WTC11 (cell line): Measurements from ENCODE around the gene FRMD4B. TPM values are rescaled to one million over a fixed set of nuclear protein-coding genes. Genes with fewer than 3 reads are reported as not detected.

Source experiments
- ATAC-seq: fragments of 200-7000 bp; cut with Tn5 transposase; 2 replicates; pipeline ENCODE4 v1.10.0; 2021; ENCODE audit warnings: mild to moderate bottlenecking, moderate library complexity
- CTCF ChIA-PET: fragments of 300-600 bp; sonication (Branson Sonifier 250); formaldehyde crosslinking; loops from one replicate; lab custom pipeline; 2021; ENCODE audit warnings: antibody characterized with exemption; lab: Charles Lee
- POLR2A ChIA-PET: fragments of 350-600 bp; sonication (Branson Sonifier 250); formaldehyde crosslinking; loops from one replicate; lab custom pipeline; 2021; ENCODE audit warnings: antibody characterized with exemption; lab: Charles Lee
- DNase-seq: peaks from one replicate; pipeline ENCODE4 v3.0.0; 2021; ENCODE audit warnings: low spot score
- H3K27ac Mint-ChIP-seq: 2 replicates; pipeline ENCODE4 v1.8.0; 2021; ENCODE audit warnings: mixed read lengths
- H3K27me3 Mint-ChIP-seq: 2 replicates; pipeline ENCODE4 v1.8.0; 2021; ENCODE audit warnings: low read depth, mild to moderate bottlenecking, moderate library complexity, mixed read lengths
- H3K36me3 Mint-ChIP-seq: 2 replicates; pipeline ENCODE4 v1.8.0; 2021; ENCODE audit warnings: mixed read lengths
- H3K4me1 Mint-ChIP-seq: 2 replicates; pipeline ENCODE4 v1.8.0; 2022; ENCODE audit warnings: mixed read lengths
- H3K4me3 Mint-ChIP-seq: 2 replicates; pipeline ENCODE4 v1.8.0; 2021; ENCODE audit warnings: mild to moderate bottlenecking, moderate library complexity, mixed read lengths
- H3K9me3 Mint-ChIP-seq: 2 replicates; pipeline ENCODE4 v1.8.0; 2021; ENCODE audit warnings: mixed read lengths
- ATF1 ChIP-seq: sonication (generic); formaldehyde crosslinking; IDR thresholded peaks from 2 replicates; pipeline ENCODE4 v1.8.1; 2023; ENCODE audit warnings: mild to moderate bottlenecking, moderate library complexity, missing genetic modification reagents
- E2F1 ChIP-seq: sonication (generic); formaldehyde crosslinking; IDR thresholded peaks from 2 replicates; pipeline ENCODE4 v1.8.0; 2022; ENCODE audit warnings: mild to moderate bottlenecking, missing genetic modification reagents
- E2F5 ChIP-seq: sonication (generic); formaldehyde crosslinking; IDR thresholded peaks from 2 replicates; pipeline ENCODE4 v1.8.1; 2022; ENCODE audit warnings: mild to moderate bottlenecking, moderate library complexity, missing genetic modification reagents
- FOXK1 ChIP-seq: sonication (generic); formaldehyde crosslinking; IDR thresholded peaks from 2 replicates; pipeline ENCODE4 v1.8.0; 2022; ENCODE audit warnings: mild to moderate bottlenecking, moderate library complexity, missing genetic modification reagents
- GABPB1 ChIP-seq: sonication (generic); formaldehyde crosslinking; IDR thresholded peaks from 2 replicates; pipeline ENCODE4 v1.8.1; 2023; ENCODE audit warnings: mild to moderate bottlenecking, missing genetic modification reagents
- GTF2I ChIP-seq: fragments of 250-450 bp; sonication (Bioruptor Pico); conservative IDR thresholded peaks from 2 replicates; pipeline ENCODE4 v1.4.0; 2021; ENCODE audit warnings: mild to moderate bottlenecking
- HMGXB4 ChIP-seq: sonication (generic); formaldehyde crosslinking; IDR thresholded peaks from 2 replicates; pipeline ENCODE4 v1.8.1; 2023; ENCODE audit warnings: mild to moderate bottlenecking, moderate library complexity, missing genetic modification reagents
- MXD4 ChIP-seq: fragments of 250-450 bp; sonication (Bioruptor Pico); IDR thresholded peaks from 2 replicates; pipeline ENCODE4 v1.8.0; 2021; ENCODE audit warnings: mild to moderate bottlenecking, moderate library complexity, borderline replicate concordance
- NR3C1 ChIP-seq: sonication (generic); formaldehyde crosslinking; conservative IDR thresholded peaks from 2 replicates; pipeline ENCODE4 v1.8.1; 2023; ENCODE audit warnings: low read depth, mild to moderate bottlenecking, missing genetic modification reagents
- RELA ChIP-seq: sonication (generic); formaldehyde crosslinking; IDR thresholded peaks from 2 replicates; pipeline ENCODE4 v1.8.1; 2022; ENCODE audit warnings: missing genetic modification reagents, mild to moderate bottlenecking, borderline replicate concordance
- ZBTB21 ChIP-seq: sonication (generic); formaldehyde crosslinking; IDR thresholded peaks from 2 replicates; pipeline ENCODE4 v1.8.1; 2023; ENCODE audit warnings: mild to moderate bottlenecking, missing genetic modification reagents, borderline replicate concordance
- ZNF281 ChIP-seq: sonication (generic); formaldehyde crosslinking; IDR thresholded peaks from 2 replicates; pipeline ENCODE4 v1.8.0; 2023; ENCODE audit warnings: mild to moderate bottlenecking, missing genetic modification reagents
- ZNF671 ChIP-seq: fragments of 250-450 bp; sonication (Bioruptor Pico); IDR thresholded peaks from 2 replicates; pipeline ENCODE4 v1.8.0; 2021; ENCODE audit warnings: mild to moderate bottlenecking
- total RNA-seq: library from RNA; stranded (reverse); gene quantifications from 3 replicates; pipeline ENCODE4 v1.2.3, GENCODE V29; 2021
- TF ChIP-seq, protein P1 (sequence below): sonication (generic); formaldehyde crosslinking; IDR thresholded peaks from 2 replicates; pipeline ENCODE4 v1.8.1; 2022; ENCODE audit warnings: low read depth, mild to moderate bottlenecking, moderate library complexity, missing genetic modification reagents, borderline replicate concordance
- TF ChIP-seq, protein P2 (sequence below): fragments of 250-450 bp; sonication (Bioruptor Pico); IDR thresholded peaks from 2 replicates; pipeline ENCODE4 v2.1.2; 2022; ENCODE audit warnings: mild to moderate bottlenecking, moderate library complexity
- TF ChIP-seq, protein P3 (sequence below): fragments of 250-450 bp; sonication (Bioruptor Pico); conservative IDR thresholded peaks from 2 replicates; pipeline ENCODE4 v1.9.0; 2021; ENCODE audit warnings: mild to moderate bottlenecking

The FRMD4B gene
- total RNA-seq, 1 experiment from 2014 or later: 6.7 TPM

DNA sequence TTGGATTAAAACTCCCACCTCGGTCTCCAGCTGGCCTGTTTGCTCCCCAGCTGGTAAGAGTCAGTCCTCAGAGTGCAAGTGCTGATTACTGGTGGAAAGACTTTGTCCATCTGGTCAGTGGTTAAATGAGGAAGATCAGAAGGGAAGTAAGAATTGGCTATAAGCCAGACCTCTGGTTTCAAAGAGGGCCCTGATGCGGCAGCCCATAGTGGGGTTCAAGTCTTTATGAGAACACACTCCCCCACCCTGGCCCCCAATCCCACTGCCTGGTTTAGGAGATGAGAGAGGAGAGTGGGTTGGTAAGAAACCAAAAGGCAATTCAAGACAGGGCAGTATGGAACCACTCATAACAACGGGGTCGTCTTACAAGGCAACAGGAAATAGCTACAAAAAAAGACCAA, 65.0 kb downstream of the FRMD4B start:
- ATAC-seq: no peak

GRCh38 chr3:69319652-69320051, 66.2 kb downstream of the FRMD4B start:
- Mint-ChIP-seq H3K27me3 (no peaks in the 10 kb centered on the region), H3K4me3 (no peak overlapping the region), H3K36me3 (no peaks in the 10 kb centered on the region), H3K9me3 (no peaks in the 10 kb centered on the region), H3K4me1 (peaks cover 8% of the 10 kb centered on the region), H3K27ac (no peak overlapping the region)
- ChIA-PET POLR2A (interaction anchor here (0.8 kb wide), 1 partner anchor 13 kb away, joined by 3 read pairs; no protein-coding TSS in a partner anchor), CTCF (interaction anchor here (1.8 kb wide), 1 partner anchor 13 kb away, joined by 4 read pairs; no protein-coding TSS in a partner anchor)
- no peak for ATAC-seq
- DNase-seq: no peak
- no peak for TF ChIP-seq HMGXB4 (CRISPR knock-in tag)
- TF ChIP-seq ZNF671: no peak
- TF ChIP-seq, protein P1, sequence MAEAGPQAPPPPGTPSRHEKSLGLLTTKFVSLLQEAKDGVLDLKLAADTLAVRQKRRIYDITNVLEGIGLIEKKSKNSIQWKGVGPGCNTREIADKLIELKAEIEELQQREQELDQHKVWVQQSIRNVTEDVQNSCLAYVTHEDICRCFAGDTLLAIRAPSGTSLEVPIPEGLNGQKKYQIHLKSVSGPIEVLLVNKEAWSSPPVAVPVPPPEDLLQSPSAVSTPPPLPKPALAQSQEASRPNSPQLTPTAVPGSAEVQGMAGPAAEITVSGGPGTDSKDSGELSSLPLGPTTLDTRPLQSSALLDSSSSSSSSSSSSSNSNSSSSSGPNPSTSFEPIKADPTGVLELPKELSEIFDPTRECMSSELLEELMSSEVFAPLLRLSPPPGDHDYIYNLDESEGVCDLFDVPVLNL (CRISPR knock-in tag): no peak
- no peak for TF ChIP-seq GTF2I (CRISPR knock-in tag)
- TF ChIP-seq, protein P2, sequence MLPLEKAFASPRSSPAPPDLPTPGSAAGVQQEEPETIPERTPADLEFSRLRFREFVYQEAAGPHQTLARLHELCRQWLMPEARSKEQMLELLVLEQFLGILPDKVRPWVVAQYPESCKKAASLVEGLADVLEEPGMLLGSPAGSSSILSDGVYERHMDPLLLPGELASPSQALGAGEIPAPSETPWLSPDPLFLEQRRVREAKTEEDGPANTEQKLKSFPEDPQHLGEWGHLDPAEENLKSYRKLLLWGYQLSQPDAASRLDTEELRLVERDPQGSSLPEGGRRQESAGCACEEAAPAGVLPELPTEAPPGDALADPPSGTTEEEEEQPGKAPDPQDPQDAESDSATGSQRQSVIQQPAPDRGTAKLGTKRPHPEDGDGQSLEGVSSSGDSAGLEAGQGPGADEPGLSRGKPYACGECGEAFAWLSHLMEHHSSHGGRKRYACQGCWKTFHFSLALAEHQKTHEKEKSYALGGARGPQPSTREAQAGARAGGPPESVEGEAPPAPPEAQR: no peak
- no peak for TF ChIP-seq E2F1 (CRISPR knock-in tag)
- TF ChIP-seq NR3C1 (CRISPR knock-in tag): no peak

More for the DNA sequence above, 65.0 kb downstream of the FRMD4B start:
- POLR2A ChIA-PET: no interaction called here
- TF ChIP-seq RELA (no peak), FOXK1 (CRISPR knock-in tag) (no peak), E2F5 (CRISPR knock-in tag) (no peak), ZBTB21 (CRISPR knock-in tag) (no peak), MXD4 (no peak), E2F1 (CRISPR knock-in tag) (no peak), ATF1 (CRISPR knock-in tag) (no peak), GABPB1 (CRISPR knock-in tag) (no peak), ZNF281 (CRISPR knock-in tag) (no peak)
- TF ChIP-seq, protein P3, sequence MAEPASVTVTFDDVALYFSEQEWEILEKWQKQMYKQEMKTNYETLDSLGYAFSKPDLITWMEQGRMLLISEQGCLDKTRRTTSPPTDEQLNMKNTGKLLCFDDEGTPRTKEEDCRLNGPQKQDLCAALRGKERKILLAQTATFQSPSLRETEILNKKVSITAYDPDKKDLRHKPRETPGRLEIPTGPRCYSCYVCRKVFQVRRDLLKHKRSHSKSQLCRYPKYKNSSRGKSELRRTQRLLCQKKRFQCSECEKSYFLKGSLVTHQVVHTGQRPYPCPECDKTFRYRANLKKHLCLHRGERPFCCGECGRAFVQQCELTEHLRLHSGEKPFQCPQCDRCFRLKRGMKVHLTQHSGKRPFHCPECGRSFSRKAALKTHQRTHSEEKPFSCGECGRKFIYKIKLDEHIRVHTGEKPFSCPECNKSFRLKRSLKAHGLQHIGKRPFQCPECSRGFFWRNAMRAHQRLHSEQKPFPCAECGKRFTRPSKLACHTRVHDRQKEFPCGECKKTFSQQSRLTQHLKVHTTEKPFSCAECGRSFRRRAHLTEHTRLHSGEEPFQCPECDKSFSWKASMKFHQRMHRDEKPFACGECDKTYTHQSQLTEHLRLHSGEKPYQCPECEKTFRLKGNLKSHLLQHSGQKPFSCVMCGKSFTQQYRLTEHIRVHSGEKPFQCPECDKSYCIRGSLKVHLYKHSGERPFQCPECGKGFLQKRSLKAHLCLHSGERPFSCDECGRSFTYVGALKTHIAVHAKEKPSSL: no peak
- Mint-ChIP-seq H3K27me3 (no peaks in the 10 kb centered on the region), H3K4me1 (peaks cover 8% of the 10 kb centered on the region), H3K27ac (peak overlapping the region; percentile 44; the same call in 1 of the 2 replicates), H3K9me3 (no peaks in the 10 kb centered on the region), H3K36me3 (no peaks in the 10 kb centered on the region), H3K4me3 (no peak overlapping the region)
- no peak for DNase-seq
- CTCF ChIA-PET: interaction anchor here (0.6 to 1.8 kb wide), 6 partner anchors 9 to 221 kb away, joined by 3 to 4 read pairs (median 3); no protein-coding TSS in a partner anchor
